Spleen (tissue), 7 donors: ENCODE measurements around the gene OSGIN1.

Experiments used
- CTCF ChIP-seq, 11 experiments: fragments of 200-600 bp in 7 of 11; fragments of 450-650 bp in 4 of 11; sonication (generic) in 4 of 11; IDR thresholded peaks in 8 of 11; conservative IDR thresholded peaks in 3 of 11; 1 replicate in 7 of 11; 2 replicates in 4 of 11; pipeline versions ENCODE4 v1.4.0 to v1.8.0; 2016 to 2021; ENCODE audit warnings: antibody characterized with exemption in 11 of 11, inconsistent platforms in 4 of 11, mild to moderate bottlenecking in 1 of 11
- POLR2A ChIP-seq, 3 donors: fragments of 450-650 bp; IDR thresholded peaks; one replicate each; pipeline ENCODE4 v1.5.1; 2017; ENCODE audit warnings: antibody characterized with exemption in 3 of 3, mild to moderate bottlenecking in 1 of 3
- donor health status: DM: no; HTN: no; CAD: no; lungs with moderate emphysema.
- donor health status: DM: no; HTN: no; CAD: no.
- donor health status: DM: no; HTN: no; CAD: no.

GRCh38 chr16:84013787-84014569 lies 60.9 kb downstream of the OSGIN1 start:
- TF ChIP-seq CTCF (IDR thresholded peaks at IDR 0.05 in 8 of 11, conservative IDR thresholded peaks at IDR 0.05 in 3 of 11) (no peak), POLR2A (IDR thresholded peaks at IDR 0.05) (no peak)
